Inflammatory macrophage treated with lipopolysaccharide for 1 hour (primary cell): ENCODE results near the gene BRD9.
"Not testable (repeated sequence)": the region's sequence is repeated elsewhere in the genome, so short reads cannot be mapped to it uniquely, and the experiment has no call there.

Experiments
- DNase-seq, 2 donors: peaks; one replicate each; pipeline ENCODE4 v3.0.0-alpha.2; 2020 to 2022

Gene BRD9

DNA sequence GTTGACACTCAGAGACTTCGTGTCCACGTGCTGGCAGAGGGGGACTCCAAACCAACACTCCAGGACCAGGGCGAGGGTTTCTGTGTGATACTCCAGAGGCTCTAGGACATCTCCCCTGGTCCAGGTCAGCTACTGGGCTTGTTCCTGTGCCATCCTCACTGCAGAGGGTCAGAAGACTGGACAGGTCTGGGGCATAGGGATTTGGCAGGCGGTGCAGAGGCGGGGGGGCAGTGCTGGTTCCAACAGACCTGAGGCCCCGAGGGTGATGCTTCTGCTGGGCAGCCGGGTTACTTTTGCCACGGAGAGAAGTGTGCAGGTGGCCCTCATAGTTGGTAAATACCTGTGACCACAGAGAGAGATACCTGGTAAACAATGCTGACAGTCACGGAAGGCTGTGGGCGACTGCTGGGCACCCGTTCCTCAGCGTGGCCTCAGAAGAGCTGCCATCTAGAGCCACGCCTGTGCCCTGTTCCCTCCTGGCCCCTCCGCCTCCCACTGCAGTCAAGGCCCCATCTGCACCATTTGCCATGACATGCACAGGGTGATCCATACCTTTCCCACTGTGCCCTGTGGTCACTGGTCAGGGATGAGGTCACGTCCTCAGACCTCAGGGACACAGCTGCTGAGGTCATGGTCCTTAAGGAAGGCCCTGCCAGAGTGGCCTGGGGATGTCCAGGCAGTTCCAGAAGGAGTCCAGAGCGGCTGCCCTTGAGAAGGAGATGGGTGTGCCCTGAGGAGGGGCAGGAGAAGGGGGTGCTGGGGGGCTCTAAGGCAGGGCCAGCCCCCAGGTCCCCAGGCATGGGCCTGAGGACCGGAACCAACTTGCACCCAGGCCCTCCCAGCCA, 30.1 kb upstream of the BRD9 start:
- DNase-seq = no peak

DNA sequence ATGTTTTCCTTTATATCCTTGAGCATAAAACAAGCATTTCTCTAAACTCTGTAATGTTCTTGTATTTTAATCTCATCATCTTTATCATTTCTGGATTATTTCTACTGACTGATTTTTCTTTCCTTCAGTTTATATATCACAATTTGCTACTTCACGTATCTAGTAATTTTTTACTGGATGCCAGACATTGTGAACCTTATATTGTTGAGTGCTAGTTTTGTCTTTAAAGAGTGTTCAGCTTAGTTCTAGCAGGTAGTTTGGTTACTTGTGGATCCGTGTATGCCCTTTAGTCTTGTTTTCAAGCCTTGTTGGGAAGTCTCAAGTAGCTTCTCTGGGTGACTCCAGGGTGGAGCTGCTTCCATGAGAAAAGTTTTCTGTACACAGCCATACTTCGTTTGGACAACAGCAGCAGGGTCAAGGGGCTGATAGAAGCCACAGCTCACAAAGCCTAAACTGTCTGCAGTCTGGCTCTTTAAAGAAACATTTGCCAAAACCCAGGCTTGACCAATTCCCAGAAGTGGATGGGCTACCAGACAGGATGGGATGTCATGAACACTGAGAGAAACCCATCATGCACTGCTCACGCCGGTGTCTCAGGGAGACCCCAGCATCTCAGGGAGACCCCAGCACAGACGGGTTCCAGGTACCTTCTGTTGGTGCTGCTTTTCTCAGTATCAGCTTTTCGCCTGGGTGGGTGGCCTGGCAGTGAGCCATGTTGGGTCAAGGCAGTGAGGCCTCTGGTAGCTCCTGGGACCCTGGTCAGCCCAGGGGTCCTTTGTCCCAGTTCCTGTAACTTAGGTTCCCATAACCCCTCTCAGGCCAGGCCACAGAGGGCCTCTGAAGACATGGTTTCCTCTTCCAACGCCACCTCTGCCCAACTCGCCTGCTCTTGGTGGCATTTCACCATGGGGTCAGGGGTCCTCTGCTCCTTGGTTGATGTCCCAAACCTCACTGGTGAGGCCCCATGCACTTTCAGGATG, 29.1 kb upstream of the BRD9 start:
- DNase-seq = no peak

GRCh38 chr5:920321-920720, 27.7 kb upstream of the BRD9 start:
- DNase-seq = no peak

GRCh38 chr5:919356-920000, 26.9 kb upstream of the BRD9 start:
- DNase-seq = no peak

GRCh38 chr5:918717-919116, 26.1 kb upstream of the BRD9 start:
- not testable (repeated sequence) for DNase-seq

DNA sequence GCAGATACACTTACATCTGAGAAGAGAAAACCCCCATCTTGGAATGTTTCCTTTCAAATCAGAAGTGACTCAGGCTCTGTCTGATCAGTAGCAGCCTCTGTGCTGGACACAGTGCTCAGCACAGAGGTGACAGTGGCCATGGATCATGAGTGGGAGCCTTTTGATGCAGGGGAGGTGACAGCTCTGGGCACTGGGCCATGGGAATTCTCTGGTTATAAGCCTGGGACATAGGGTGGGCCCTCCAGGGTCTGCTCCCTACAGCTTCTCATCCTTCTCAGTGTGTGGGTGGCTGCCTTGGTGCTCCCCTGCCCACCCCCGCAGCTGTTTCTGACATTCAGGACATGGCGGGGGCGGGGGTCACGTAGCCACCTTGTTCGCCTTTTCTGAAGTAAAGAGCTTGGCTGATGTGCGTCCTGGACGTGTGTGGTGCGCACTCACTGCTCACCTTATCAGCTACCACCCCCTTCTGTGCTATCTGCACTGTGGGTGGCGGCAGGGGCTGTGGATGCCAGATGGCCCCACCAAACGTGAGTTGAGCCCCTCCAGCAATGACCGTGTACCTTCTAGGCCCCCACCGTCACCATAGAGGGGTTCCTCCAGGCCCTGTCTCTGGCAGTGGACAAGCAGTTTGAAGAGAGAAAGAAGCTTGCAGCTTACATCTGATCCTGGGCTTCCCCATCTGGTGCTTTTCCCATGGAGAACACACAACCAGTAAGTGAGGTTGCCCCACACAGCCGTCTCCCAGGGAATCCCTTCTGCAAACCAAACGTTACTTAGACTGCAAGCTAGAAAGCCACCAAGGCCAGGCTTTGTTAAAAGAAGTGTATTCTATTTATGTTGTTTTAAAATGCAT, 24.1 kb upstream of the BRD9 start:
- DNase-seq = no peak

- DNase-seq = no peak
Observed at GRCh38 chr5:915946-916345, 23.3 kb upstream of the BRD9 start.

DNA sequence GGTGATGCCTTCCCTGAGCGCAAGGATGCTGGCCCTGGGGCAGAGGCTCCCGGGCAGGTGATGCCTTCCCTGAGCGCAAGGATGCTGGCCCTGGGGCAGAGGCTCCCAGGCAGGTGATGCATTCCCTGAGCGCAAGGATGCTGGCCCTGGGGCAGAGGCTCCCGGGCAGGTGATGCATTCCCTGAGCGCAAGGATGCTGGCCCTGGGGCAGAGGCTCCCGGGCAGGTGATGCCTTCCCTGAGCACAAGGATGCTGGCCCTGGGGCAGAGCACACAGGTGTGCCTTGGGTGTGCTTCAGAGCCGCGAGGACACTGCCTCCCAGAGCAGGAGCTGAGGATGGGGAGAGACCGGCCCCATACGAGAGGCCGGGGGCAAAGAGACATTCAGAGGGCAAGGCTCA, 22.7 kb upstream of the BRD9 start:
- not testable (repeated sequence) for DNase-seq

- DNase-seq = no peak
Observed at GRCh38 chr5:914612-915011, 22.0 kb upstream of the BRD9 start.

- DNase-seq = no peak
Observed at GRCh38 chr5:914174-914573, 21.6 kb upstream of the BRD9 start.

DNA sequence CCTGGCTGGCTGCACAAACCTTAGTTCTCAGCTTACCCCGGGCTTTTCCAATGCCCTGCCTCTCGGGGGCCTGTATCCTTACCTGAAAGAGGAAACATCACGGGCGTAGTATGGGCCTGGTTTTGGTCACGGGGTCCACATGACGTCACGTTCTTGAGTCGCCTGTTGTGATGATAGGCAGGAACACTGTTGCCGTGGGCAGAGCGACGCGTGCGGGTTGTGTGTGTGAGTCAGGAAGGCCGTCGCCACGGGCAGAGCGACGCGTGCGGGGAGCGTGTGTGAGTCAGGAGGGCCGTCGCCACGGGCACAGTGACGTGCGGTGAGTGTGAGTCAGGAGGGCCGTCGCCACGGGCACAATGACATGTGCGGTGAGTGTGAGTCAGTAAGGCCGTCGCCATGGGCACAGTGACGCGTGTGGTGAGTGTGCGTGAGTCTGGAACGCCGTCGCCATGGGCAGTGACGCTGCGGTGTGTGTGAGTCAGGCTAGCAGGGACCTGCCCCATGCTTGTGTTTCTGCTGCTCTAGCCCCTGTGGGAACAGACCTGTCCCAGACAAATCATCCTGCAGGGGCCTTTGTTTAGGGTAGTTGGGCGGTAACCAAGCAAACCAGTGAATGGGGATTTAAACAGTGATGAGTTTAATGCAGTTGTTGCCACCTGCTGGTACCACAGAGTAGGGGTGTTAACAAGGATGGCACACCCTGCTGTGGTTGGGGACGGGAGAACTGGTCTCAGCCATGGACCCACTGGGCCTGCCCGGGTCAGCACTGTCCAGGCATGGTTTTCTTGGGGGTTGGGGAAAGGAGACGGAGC, 19.9 kb upstream of the BRD9 start:
- DNase-seq = no peak

DNA sequence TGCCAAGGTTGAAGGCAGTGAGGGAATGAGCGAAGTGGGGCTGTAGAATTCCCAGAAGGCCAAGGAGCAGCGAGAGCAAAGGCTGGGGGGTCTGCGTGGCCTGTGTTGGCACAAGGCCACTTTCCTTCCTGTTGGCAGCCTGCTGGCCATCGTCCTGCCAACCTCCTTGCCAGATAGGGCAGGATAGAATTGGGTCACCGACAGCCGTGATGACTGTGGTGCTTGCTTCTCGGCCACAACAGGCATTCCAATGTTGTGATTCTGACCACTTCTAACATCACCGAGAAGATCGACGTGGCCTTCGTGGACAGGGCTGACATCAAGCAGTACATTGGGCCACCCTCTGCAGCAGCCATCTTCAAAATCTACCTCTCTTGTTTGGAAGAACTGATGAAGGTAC, 19.0 kb upstream of the BRD9 start:
- DNase-seq = no peak

DNA sequence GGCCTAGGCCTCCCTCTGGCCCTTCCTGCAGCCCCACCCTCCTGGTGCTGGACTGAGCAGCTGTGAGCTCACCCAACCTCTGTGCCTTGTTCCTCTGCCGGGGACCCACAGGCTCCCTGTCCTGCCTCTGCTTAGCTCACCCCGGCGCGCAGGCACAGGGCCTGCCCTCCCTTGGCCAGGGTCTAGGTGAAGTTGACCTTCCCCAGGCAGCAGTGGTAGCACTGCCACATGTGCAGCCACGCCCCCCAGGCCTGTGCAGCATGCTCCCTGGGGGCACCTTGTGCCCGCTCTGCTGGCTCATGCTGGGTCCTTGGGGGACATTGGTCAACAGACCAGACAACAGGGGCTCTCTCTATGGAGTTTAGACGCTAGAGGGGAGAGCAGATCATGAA, 18.2 kb upstream of the BRD9 start:
- no peak for DNase-seq

GRCh38 chr5:909994-910768, 17.6 kb upstream of the BRD9 start:
- DNase-seq = no peak

- DNase-seq = no peak
Observed at GRCh38 chr5:909086-909485, 16.5 kb upstream of the BRD9 start.

- no peak for DNase-seq
Observed at GRCh38 chr5:908172-908571, 15.6 kb upstream of the BRD9 start.

DNA sequence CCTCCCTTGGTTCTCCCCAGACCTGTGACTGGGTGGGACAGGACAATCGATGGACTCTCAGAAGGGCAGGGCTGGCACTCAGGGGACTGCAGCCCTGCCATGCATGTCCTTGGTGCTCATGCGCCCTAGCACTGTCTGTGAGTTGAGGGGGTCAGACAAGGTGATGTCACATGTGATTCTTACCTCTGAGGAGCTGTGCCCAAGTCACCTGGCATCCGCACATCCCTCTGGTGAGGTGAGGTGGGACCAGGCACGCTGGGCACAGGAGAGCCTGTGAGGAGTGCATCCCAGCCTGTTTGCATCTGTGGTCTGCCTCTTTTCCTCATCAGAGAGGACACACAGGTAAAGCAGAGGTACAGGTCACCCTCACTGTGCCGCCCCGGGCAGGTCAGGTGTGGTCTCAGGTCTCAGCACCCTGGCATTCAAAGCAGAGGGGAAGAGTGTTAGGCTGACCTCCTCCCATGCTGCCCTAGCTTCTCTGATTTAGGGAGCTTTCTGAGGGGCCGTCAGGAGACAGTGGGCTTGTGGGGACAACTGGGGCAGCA, 14.8 kb upstream of the BRD9 start:
- no peak for DNase-seq

DNA sequence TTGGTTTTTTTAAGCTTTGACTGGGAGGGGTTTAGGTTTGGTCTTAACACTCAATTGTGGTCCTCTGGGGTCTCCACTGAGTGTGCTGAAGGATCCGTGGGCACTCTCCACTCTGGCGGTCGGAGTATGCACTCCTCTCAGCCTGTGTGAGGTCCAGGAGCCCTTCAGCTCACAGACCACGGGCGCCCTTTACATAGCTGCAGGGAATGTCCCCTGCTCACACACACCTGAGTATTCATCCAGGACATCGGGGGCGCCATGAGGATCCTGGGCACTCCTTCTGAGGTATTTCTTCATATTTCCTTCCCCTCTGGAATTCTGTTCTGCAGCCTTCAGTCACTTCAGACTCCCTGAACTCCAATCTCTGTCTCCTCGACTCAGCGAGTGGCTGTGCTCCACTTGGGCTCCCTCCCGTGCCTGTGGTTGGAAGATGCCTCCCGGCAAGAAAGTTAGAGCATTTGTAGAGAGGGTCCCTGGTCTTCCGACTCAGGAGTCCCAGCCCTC, 12.6 kb upstream of the BRD9 start:
- no peak for DNase-seq

- no peak for DNase-seq
Observed at GRCh38 chr5:903756-904096, 11.1 kb upstream of the BRD9 start.
